ENCODE results near the gene PCNX1.
A peak's percentile ranks its signal among the peaks of the same experiment; 100 is the strongest.

The PCNX1 gene

GRCh38 chr14:70889555-70889954, 17.7 kb upstream of the PCNX1 start:
- no peak for DNase-seq

GRCh38 chr14:70890826-70891659, 16.2 kb upstream of the PCNX1 start:
- DNase-seq: no peak

GRCh38 chr14:70891737-70892136, 15.5 kb upstream of the PCNX1 start:
- no peak for DNase-seq

- DNase-seq: no peak
These were observed 14.0 kb upstream of the PCNX1 start for GRCh38 chr14:70893062-70893845.

- DNase-seq: no peak
These were observed 13.4 kb upstream of the PCNX1 start for GRCh38 chr14:70893858-70894291.

GRCh38 chr14:70894868-70895267, 12.4 kb upstream of the PCNX1 start:
- DNase-seq: no peak

- no peak for DNase-seq
These were observed 10.9 kb upstream of the PCNX1 start for GRCh38 chr14:70896317-70896716.

GRCh38 chr14:70896981-70897380, 10.3 kb upstream of the PCNX1 start:
- no peak for DNase-seq

GRCh38 chr14:70897464-70897863, 9.8 kb upstream of the PCNX1 start:
- DNase-seq: no peak

- DNase-seq: no peak
These were observed 9.0 kb upstream of the PCNX1 start for GRCh38 chr14:70898111-70898745.

- no peak for DNase-seq
These were observed 6.0 kb upstream of the PCNX1 start for GRCh38 chr14:70901269-70901668.

- DNase-seq: no peak
These were observed 5.1 kb upstream of the PCNX1 start for GRCh38 chr14:70902184-70902583.

GRCh38 chr14:70904373-70904772, 2.9 kb upstream of the PCNX1 start:
- DNase-seq: peak; percentile 5

GRCh38 chr14:70905301-70905700, 2.0 kb upstream of the PCNX1 start:
- DNase-seq: peak; percentile 58

- no peak for DNase-seq
These were observed 475 bp upstream of the PCNX1 start for GRCh38 chr14:70906793-70907175.

GRCh38 chr14:70907996-70908934, 1.0 kb downstream of the PCNX1 start:
- DNase-seq: no peak

GRCh38 chr14:70908935-70909641, 1.8 kb downstream of the PCNX1 start:
- no peak for DNase-seq

- no peak for DNase-seq
These were observed 2.7 kb downstream of the PCNX1 start for GRCh38 chr14:70909733-70910614.

- no peak for DNase-seq
These were observed 8.2 kb downstream of the PCNX1 start for GRCh38 chr14:70915415-70915814.

GRCh38 chr14:70916300-70916699, 9.0 kb downstream of the PCNX1 start:
- DNase-seq: no peak

GRCh38 chr14:70916799-70917198, 9.5 kb downstream of the PCNX1 start:
- DNase-seq: no peak

All from NCI-H446 treated with DMSO at 0.1 percent for 48 hours (cell line).